ENCODE measurements around the gene FAHD2A. TPM values are rescaled to one million over a fixed set of nuclear protein-coding genes. Genes with fewer than 3 reads are reported as not detected.
"Not testable (repeated sequence)": the region's sequence is repeated elsewhere in the genome, so short reads cannot be mapped to it uniquely, and the experiment has no call there.

FAHD2A gene
- total RNA-seq, 1 experiment from 2014 or later = 43.5 TPM

- no peak for DNase-seq (ENCODE audit: low spot score)
These were observed 26.9 kb upstream of the FAHD2A start for GRCh38 chr2:95375532-95376150.

GRCh38 chr2:95376311-95377215 is 25.9 kb upstream of the FAHD2A start:
- DNase-seq (ENCODE audit: low spot score) = no peak

GRCh38 chr2:95377216-95378123 is 25.0 kb upstream of the FAHD2A start:
- DNase-seq (ENCODE audit: low spot score) = no peak

- not testable (repeated sequence) for DNase-seq (ENCODE audit: low spot score)
These were observed 24.2 kb upstream of the FAHD2A start for GRCh38 chr2:95378281-95378680.

- no peak for DNase-seq (ENCODE audit: low spot score)
These were observed 23.1 kb upstream of the FAHD2A start for GRCh38 chr2:95379371-95379831.

GRCh38 chr2:95380280-95380679 is 22.2 kb upstream of the FAHD2A start:
- no peak for DNase-seq (ENCODE audit: low spot score)

GRCh38 chr2:95380731-95381130 is 21.8 kb upstream of the FAHD2A start:
- DNase-seq (ENCODE audit: low spot score) = no peak

GRCh38 chr2:95381212-95382191 is 21.0 kb upstream of the FAHD2A start:
- no peak for DNase-seq (ENCODE audit: low spot score)

GRCh38 chr2:95382192-95382591 is 20.3 kb upstream of the FAHD2A start:
- DNase-seq (ENCODE audit: low spot score) = no peak

- DNase-seq (ENCODE audit: low spot score) = no peak
These were observed 19.5 kb upstream of the FAHD2A start for GRCh38 chr2:95382686-95383634.

- no peak for DNase-seq (ENCODE audit: low spot score)
These were observed 18.9 kb upstream of the FAHD2A start for GRCh38 chr2:95383635-95384027.

GRCh38 chr2:95384854-95385569 is 17.5 kb upstream of the FAHD2A start:
- DNase-seq (ENCODE audit: low spot score) = no peak

- no peak for DNase-seq (ENCODE audit: low spot score)
These were observed 16.9 kb upstream of the FAHD2A start for GRCh38 chr2:95385570-95385984.

- no peak for DNase-seq (ENCODE audit: low spot score)
These were observed 16.5 kb upstream of the FAHD2A start for GRCh38 chr2:95386031-95386430.

- no peak for DNase-seq (ENCODE audit: low spot score)
These were observed 15.2 kb upstream of the FAHD2A start for GRCh38 chr2:95387358-95387757.

GRCh38 chr2:95388091-95388692 is 14.3 kb upstream of the FAHD2A start:
- no peak for DNase-seq (ENCODE audit: low spot score)

GRCh38 chr2:95388856-95389244 is 13.7 kb upstream of the FAHD2A start:
- DNase-seq (ENCODE audit: low spot score) = no peak

All from A172 (cell line).